Stimulated activated CD4-positive, alpha-beta T cell treated with anti-CD3 and anti-CD28 coated beads, TNF-alpha, amount 100 ng/mL, for 1 hour (primary cell): ENCODE results near the gene SLC16A8.
"Not testable (repeated sequence)": the region's sequence is repeated elsewhere in the genome, so short reads cannot be mapped to it uniquely, and the experiment has no call there.

Source experiments
- DNase-seq, 3 donors: peaks; one replicate each; pipeline ENCODE4 v3.0.0-alpha.2; 2020; ENCODE audit warnings: low read depth in 3 of 3, low spot score in 1 of 3

The SLC16A8 gene

DNA sequence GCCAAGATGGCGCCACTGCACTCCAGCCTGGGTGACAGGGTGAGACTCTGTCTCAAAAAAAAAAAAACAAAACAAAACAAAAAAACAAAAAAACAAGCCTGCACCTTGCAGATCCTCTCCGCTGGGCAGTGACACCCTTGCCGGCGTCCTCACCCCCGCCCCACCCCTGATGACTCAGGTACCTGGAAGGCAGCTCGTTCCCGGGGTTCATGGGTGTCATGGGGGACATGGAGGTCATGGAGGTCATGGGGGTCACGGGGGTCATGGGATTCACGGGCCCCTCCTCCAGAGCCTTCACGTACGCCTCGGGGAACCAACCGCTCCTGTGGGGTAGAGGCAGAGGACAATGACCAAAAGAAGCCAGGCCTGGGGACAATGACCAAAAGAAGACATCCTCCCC, 3.0 kb upstream of the SLC16A8 start:
- DNase-seq = no peak

- DNase-seq = no peak
These were observed 2.2 kb upstream of the SLC16A8 start for GRCh38 chr22:38086001-38086845.

- no peak for DNase-seq
These were observed 1.5 kb upstream of the SLC16A8 start for GRCh38 chr22:38085501-38085900.

DNA sequence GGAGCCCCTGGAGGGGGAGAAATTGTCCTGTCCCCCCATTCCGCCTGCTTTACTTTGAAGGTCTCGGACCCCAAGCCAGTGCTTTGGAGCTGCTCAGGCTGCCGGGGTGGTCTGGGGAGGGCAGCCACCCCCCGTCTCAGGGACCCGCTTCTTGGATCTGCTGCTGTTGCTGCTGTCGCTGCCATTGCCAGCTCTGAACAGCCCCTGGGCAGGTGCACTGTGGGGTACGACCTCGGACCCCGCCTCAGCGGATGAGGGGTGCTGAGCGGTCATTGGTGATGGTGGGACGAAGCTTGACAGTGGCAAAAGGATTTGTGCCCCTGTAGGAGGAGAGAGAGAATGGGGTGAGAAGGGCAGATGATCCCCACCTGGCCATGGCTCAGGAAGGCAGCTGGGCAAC, 1.1 kb upstream of the SLC16A8 start:
- no peak for DNase-seq

- DNase-seq = no peak
These were observed 836 bp downstream of the SLC16A8 start for GRCh38 chr22:38082986-38083710.

- no peak for DNase-seq
These were observed 1.8 kb downstream of the SLC16A8 start for GRCh38 chr22:38081941-38082828.

GRCh38 chr22:38081636-38081940, 2.4 kb downstream of the SLC16A8 start:
- DNase-seq = no peak

- no peak for DNase-seq
These were observed 2.9 kb downstream of the SLC16A8 start for GRCh38 chr22:38080850-38081635.

DNA sequence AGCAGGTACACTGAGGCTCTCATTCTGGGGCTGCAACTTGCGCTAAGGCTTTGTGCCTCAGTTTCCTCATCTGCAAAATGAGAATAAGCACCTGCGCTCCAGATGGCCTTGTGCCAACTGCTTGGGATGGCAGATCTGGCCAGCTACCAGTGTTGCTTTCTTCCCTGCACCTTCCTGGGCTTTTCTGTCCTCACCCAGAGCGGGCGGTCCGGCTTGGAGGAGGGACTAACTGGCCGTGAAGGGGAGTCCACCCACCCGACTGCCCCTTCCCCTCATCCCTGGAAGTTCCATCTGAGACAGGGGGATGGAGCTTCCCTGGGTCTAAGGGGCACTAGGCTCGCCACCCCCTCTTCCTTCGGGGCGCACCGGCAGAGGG, 3.5 kb downstream of the SLC16A8 start:
- no peak for DNase-seq

- DNase-seq = no peak
These were observed 4.2 kb downstream of the SLC16A8 start for GRCh38 chr22:38079804-38080203.

- DNase-seq = not testable (repeated sequence)
These were observed 4.8 kb downstream of the SLC16A8 start for GRCh38 chr22:38079208-38079607.

DNA sequence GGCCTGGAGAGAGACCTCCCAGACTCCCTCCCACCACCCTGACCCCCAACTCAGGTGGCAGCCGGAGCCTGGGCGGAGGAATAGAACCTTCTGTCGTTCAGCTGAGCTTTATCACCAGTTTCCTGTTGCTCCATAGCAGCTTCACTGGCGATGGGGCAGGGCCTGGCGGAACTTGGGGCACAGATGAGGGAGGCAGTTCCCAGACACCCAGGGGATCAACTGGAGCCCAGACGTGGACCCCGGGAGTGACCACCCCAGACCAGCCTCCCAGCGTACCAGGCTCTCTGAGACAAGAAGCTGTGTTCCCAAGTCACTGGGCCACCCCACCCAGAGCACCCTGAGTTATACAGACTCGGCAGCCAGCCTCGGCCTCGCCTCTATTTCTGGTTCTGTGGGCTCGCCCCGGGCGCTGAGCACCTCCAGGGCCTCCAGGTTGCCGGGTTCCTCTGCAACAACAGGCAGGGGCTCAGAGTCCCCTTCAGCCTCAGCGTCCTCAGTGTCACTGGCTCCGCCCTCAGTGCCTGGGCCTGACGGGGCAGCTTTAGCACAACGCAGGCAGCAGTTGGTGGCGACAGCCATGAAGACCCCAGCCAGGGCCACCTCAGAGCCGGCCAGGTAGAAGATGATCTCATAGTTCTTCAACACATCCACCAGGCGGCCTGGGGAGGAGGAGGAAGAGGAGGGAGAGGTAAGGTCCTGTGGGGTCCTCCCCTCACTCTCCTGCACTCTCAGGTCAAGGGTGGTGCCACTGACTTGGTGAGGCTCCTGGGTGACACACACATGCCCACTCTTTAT, 5.7 kb downstream of the SLC16A8 start:
- DNase-seq = no peak

GRCh38 chr22:38077595-38077994, 6.4 kb downstream of the SLC16A8 start:
- DNase-seq = no peak

DNA sequence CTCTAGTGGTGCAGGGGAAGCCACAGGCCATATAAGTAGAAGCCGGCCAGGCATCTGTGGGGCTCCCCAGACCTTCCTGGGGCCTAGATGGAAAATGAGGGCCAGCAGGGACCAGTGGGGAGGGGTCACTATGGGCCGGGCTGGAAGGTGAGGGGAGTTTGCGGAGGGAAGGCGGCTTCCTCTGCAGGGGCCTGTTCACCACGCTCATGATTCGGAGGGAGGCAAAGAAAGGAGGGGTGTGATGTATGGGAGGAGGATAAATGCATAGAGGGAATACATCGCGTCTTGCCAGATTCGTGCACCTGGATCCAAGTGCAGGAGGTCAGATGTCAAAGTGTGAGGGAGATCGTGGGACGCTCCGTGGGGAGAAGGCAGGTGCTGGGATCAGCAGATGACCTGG, 6.9 kb downstream of the SLC16A8 start:
- no peak for DNase-seq

- no peak for DNase-seq
These were observed 8.0 kb downstream of the SLC16A8 start for GRCh38 chr22:38075961-38076360.

DNA sequence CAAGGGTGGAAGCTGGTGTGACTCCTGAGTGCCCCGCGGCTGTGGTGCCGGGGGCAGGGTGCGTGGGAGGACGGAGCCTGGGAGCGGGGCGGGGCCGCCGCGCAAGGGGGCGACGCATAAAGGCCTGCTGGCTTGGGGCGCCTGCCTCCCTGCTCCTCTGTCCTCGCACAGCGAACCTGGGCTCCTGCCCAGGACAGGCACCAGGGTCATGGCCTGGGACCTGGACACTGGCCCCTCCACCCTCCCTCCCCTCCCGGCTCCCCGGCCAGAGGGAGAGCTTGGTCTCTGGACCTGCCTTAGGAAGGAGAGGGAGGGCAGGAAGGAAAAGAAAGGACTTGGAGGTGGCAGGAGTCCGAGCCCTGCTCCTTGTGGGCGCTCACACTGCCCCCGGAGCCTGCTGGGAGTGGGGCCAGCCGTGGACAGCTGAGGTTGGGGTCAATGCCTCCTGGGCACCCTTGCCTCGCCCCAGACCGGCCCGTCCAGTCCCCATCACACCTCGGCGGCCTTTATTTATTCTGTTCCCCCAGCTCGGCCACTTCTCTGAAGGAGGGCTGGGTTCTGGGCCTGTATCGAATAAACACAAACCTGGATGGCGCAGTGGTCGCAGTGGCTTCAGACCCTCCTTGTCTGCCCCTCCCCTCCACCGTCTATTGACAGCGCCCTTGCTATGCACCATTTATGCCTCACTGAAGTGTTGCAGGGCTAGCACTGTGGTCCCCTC, 8.7 kb downstream of the SLC16A8 start:
- DNase-seq = no peak

GRCh38 chr22:38074181-38075104, 9.5 kb downstream of the SLC16A8 start:
- no peak for DNase-seq
